HepG2 (cell line): Measurements from ENCODE around the gene EDC3. TPM values are rescaled to one million over a fixed set of nuclear protein-coding genes. Genes with fewer than 3 reads are reported as not detected.

Source experiments
- AGO1 ChIP-seq: fragments of 200-400 bp; formaldehyde crosslinking; IDR thresholded peaks from 2 replicates; pipeline ENCODE4 v1.6.1; 2017; ENCODE audit warnings: mild to moderate bottlenecking, low read depth, low read length, moderate library complexity; ENCODE audit not compliant: poor library complexity, severe bottlenecking
- ATM ChIP-seq: fragments of 450-650 bp; IDR thresholded peaks from 2 replicates; pipeline ENCODE4 v1.7.1; 2017; ENCODE audit warnings: mild to moderate bottlenecking, borderline replicate concordance
- GABPB1 ChIP-seq: IDR thresholded peaks from 2 replicates; pipeline ENCODE4 v1.6.1; 2016; ENCODE audit warnings: mild to moderate bottlenecking, missing genetic modification reagents, moderate library complexity, missing compliant biosample characterization
- MAZ ChIP-seq, 2 experiments: sonication (generic) in 1 of 2; formaldehyde crosslinking in 1 of 2; IDR thresholded peaks; 2 replicates each; pipeline versions ENCODE4 v1.5.0 to v1.6.1; 2012 to 2020; ENCODE audit warnings: low read depth in 2 of 2, mild to moderate bottlenecking in 2 of 2, borderline replicate concordance in 1 of 2, improper control_type of control experiment in 1 of 2, low read length in 1 of 2, missing genetic modification reagents in 1 of 2, moderate library complexity in 1 of 2
- MIER3 ChIP-seq: IDR thresholded peaks from 2 replicates; pipeline ENCODE4 v1.6.1; 2016; ENCODE audit warnings: missing compliant biosample characterization, borderline replicate concordance
- PPARG ChIP-seq: conservative IDR thresholded peaks from 2 replicates; pipeline ENCODE4 v1.6.1; 2016; ENCODE audit warnings: missing biosample characterization, missing genetic modification reagents
- RBAK ChIP-seq: sonication (generic); formaldehyde crosslinking; IDR thresholded peaks from 2 replicates; pipeline ENCODE4 v1.5.1; 2020; ENCODE audit warnings: mild to moderate bottlenecking, missing genetic modification reagents
- RBFOX2 ChIP-seq: fragments of 200-400 bp; formaldehyde crosslinking; IDR thresholded peaks from 2 replicates; pipeline ENCODE4 v1.6.1; 2017; ENCODE audit warnings: low read depth, mild to moderate bottlenecking, low read length
- RFX5 ChIP-seq: IDR thresholded peaks from 2 replicates; pipeline ENCODE4 v1.6.1; 2011; ENCODE audit warnings: low read depth, low read length, improper control_type of control experiment
- RXRB ChIP-seq: IDR thresholded peaks from 2 replicates; pipeline ENCODE4 v1.6.1; 2016; ENCODE audit warnings: borderline replicate concordance, missing genetic modification reagents, missing compliant biosample characterization
- SMYD3 ChIP-seq: sonication (generic); formaldehyde crosslinking; IDR thresholded peaks from 2 replicates; pipeline ENCODE4 v1.8.1; 2023; ENCODE audit warnings: mild to moderate bottlenecking, missing genetic modification reagents
- TBL1XR1 ChIP-seq: fragments of 150-350 bp; IDR thresholded peaks from 2 replicates; pipeline ENCODE4 v1.6.1; 2014; ENCODE audit warnings: borderline replicate concordance, low read length; ENCODE audit not compliant: partially characterized antibody
- TGIF2 ChIP-seq: IDR thresholded peaks from 2 replicates; pipeline ENCODE4 v1.6.1; 2016; ENCODE audit warnings: control low read depth, missing compliant biosample characterization
- ZBTB7B ChIP-seq: sonication (generic); formaldehyde crosslinking; IDR thresholded peaks from 2 replicates; pipeline ENCODE4 v1.4.0; 2020; ENCODE audit warnings: missing genetic modification reagents
- ZMYM4 ChIP-seq: sonication (generic); formaldehyde crosslinking; IDR thresholded peaks from 2 replicates; pipeline ENCODE4 v1.8.1; 2023; ENCODE audit warnings: mild to moderate bottlenecking, missing genetic modification reagents
- ZNF251 ChIP-seq: sonication (generic); formaldehyde crosslinking; IDR thresholded peaks from 2 replicates; pipeline ENCODE4 v1.9.0; 2021; ENCODE audit warnings: mild to moderate bottlenecking, missing genetic modification reagents
- ZNF333 ChIP-seq: sonication (generic); formaldehyde crosslinking; IDR thresholded peaks from 2 replicates; pipeline ENCODE4 v1.4.0; 2020; ENCODE audit warnings: mild to moderate bottlenecking, missing genetic modification reagents, borderline replicate concordance
- ZNF432 ChIP-seq: sonication (generic); formaldehyde crosslinking; IDR thresholded peaks from 2 replicates; pipeline ENCODE4 v1.5.0; 2020; ENCODE audit warnings: missing genetic modification reagents, mild to moderate bottlenecking, borderline replicate concordance
- ZNF562 ChIP-seq: sonication (generic); formaldehyde crosslinking; IDR thresholded peaks from 2 replicates; pipeline ENCODE4 v1.8.0; 2022; ENCODE audit warnings: missing genetic modification reagents, borderline replicate concordance
- ZNF768 ChIP-seq: sonication (generic); formaldehyde crosslinking; IDR thresholded peaks from 2 replicates; pipeline ENCODE4 v1.4.0; 2020; ENCODE audit warnings: missing genetic modification reagents
- ZSCAN12 ChIP-seq: sonication (generic); formaldehyde crosslinking; IDR thresholded peaks from 2 replicates; pipeline ENCODE4 v1.9.0; 2021; ENCODE audit warnings: mild to moderate bottlenecking, missing genetic modification reagents
- ZSCAN31 ChIP-seq: sonication (generic); formaldehyde crosslinking; IDR thresholded peaks from 2 replicates; pipeline ENCODE4 v1.5.0; 2020; ENCODE audit warnings: low read depth, mild to moderate bottlenecking, missing genetic modification reagents
- polyA plus RNA-seq, 8 experiments: library from polyadenylated mRNA; depleted of rRNA in 3 of 8; stranded (reverse) in 7 of 8; unstranded in 1 of 8; fragments of >200 nt; fragmentation: Illumina TruSeq in 4 of 8; extraction: Trizol in 4 of 8; gene quantifications; 2 replicates each; pipeline versions ENCODE4 v1.2.1 to v1.2.3, GENCODE V29; 2011 to 2016; ENCODE audit warnings: low read depth in 4 of 8, missing spikeins in 1 of 8, mixed read lengths in 1 of 8; ENCODE audit not compliant: insufficient read depth in 1 of 8
- total RNA-seq, 5 experiments: library from RNA; depleted of rRNA; stranded (reverse); fragments of >200 nt; fragmentation: Illumina TruSeq; extraction: Trizol; gene quantifications; 2 replicates each; pipeline ENCODE4 v1.2.3, GENCODE V29; 2016; ENCODE audit warnings: low read depth in 1 of 5
- TF ChIP-seq, protein P1 (sequence below): sonication (generic); formaldehyde crosslinking; IDR thresholded peaks from 2 replicates; pipeline ENCODE4 v1.8.0; 2022; ENCODE audit warnings: low read depth, missing genetic modification reagents
- TF ChIP-seq, protein P2 (sequence below): sonication (generic); formaldehyde crosslinking; IDR thresholded peaks from 2 replicates; pipeline ENCODE4 v1.5.1; 2020; ENCODE audit warnings: missing genetic modification reagents, mild to moderate bottlenecking, borderline replicate concordance
- TF ChIP-seq, protein P3 (sequence below), 2 experiments: sonication (generic) in 1 of 2; formaldehyde crosslinking in 1 of 2; IDR thresholded peaks; 2 replicates each; pipeline versions ENCODE4 v1.4.0 to v1.6.1; 2018 to 2020; ENCODE audit warnings: missing genetic modification reagents in 2 of 2, borderline replicate concordance in 1 of 2, low read depth in 1 of 2, mild to moderate bottlenecking in 1 of 2, missing biosample characterization in 1 of 2

The EDC3 gene
- total and polyA plus RNA-seq, 2 of the 13 experiments (the other 11 are each of a cell fraction or from before 2014, with no cell fraction given) = 17.4 to 32.0 TPM

DNA sequence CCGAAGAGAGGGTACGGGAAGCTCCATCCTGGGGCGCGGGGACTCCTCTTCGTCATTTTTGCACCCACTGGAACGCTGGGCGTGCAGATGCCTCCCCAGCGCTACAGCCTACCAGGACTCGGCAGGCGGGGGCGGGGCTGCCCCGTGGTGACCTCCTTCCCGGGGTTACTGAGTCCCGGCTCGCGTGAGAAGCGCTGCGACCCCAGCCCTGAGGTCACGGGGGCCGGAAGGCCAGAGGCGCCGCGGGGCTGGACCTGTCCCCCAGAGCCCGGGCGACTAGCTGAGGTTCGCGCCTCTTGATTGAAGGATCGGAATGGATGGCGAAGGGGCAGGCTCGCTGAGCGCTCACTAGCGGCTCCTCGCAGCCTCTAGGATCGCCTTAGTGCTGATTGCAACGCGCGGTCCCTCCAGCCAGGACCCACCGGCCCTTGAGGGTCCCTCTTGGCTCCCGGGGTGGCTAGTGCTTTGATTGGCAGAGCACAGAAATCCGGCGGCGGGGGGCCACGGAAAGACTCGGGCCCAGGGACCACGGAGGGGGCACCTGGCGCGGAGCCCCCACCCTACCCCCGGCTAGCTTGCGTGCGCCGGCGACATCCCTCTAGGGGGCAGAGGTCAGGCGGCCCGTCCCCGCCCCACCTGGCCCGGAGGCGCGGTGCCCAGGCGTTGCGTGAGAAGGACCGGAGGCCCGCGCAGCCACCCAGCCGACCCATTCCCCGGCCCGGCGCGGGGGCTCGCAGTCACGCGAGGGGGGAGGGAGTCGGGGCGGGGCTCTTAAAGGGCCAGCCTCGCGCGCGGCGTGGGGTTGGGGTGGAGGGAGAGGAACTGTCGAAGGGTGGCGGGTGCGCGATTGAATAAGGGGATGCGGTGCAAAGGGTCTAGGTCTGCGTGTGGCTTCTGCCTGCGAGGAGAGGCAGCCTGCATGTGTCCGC lies 30.3 kb upstream of the EDC3 start (continued):
- TF ChIP-seq AGO1 (no peak), ZNF768 (0 out of 2 replicates have a peak, but pooled peaks have one; percentile 10), PPARG (CRISPR knock-in tag) (peak; percentile 33), ZNF432 (CRISPR knock-in tag) (no peak), ATM (no peak), ZNF562 (CRISPR knock-in tag) (no peak), RFX5 (no peak), ZNF333 (CRISPR knock-in tag) (peak; percentile 61; the same call in 1 of the 2 replicates), ZMYM4 (CRISPR knock-in tag) (peak; percentile 58), SMYD3 (peak; percentile 20; the same call in 1 of the 2 replicates), ZNF251 (CRISPR knock-in tag) (no peak), ZSCAN31 (0 out of 2 replicates have a peak, but pooled peaks have one; percentile 56), TGIF2 (CRISPR knock-in tag) (no peak), TBL1XR1 (peak; percentile 30), RXRB (peak; percentile 95), RBAK (CRISPR knock-in tag) (no peak), GABPB1 (peak; percentile 89), ZBTB7B (CRISPR knock-in tag) (peak; percentile 77; the same call in 1 of the 2 replicates), ZSCAN12 (CRISPR knock-in tag) (no peak), MIER3 (CRISPR knock-in tag) (0 out of 2 replicates have a peak, but pooled peaks have one; percentile 14), MAZ (IDR thresholded peaks at IDR 0.05; ENCODE audit: borderline replicate concordance, low read depth, low read length) (0 out of 2 replicates have a peak, but pooled peaks have one; percentile 33), MAZ (CRISPR knock-in tag; IDR thresholded peaks at IDR 0.05; ENCODE audit: low read depth) (peak; percentile 41; the same call in 1 of the 2 replicates), RBFOX2 (peak; percentile 74)
- TF ChIP-seq, protein P1, sequence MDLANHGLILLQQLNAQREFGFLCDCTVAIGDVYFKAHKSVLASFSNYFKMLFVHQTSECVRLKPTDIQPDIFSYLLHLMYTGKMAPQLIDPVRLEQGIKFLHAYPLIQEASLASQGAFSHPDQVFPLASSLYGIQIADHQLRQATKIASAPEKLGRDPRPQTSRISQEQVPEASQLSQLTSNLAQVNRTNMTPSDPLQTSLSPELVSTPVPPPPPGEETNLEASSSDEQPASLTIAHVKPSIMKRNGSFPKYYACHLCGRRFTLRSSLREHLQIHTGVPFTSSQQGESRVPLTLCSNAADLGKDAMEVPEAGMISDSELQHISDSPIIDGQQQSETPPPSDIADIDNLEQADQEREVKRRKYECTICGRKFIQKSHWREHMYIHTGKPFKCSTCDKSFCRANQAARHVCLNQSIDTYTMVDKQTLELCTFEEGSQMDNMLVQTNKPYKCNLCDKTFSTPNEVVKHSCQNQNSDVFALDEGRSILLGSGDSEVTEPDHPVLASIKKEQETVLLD (CRISPR knock-in tag) = 0 out of 2 replicates have a peak, but pooled peaks have one; percentile 20
- TF ChIP-seq, protein P2, sequence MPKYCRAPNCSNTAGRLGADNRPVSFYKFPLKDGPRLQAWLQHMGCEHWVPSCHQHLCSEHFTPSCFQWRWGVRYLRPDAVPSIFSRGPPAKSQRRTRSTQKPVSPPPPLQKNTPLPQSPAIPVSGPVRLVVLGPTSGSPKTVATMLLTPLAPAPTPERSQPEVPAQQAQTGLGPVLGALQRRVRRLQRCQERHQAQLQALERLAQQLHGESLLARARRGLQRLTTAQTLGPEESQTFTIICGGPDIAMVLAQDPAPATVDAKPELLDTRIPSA (CRISPR knock-in tag) = no peak
- TF ChIP-seq, protein P3, sequence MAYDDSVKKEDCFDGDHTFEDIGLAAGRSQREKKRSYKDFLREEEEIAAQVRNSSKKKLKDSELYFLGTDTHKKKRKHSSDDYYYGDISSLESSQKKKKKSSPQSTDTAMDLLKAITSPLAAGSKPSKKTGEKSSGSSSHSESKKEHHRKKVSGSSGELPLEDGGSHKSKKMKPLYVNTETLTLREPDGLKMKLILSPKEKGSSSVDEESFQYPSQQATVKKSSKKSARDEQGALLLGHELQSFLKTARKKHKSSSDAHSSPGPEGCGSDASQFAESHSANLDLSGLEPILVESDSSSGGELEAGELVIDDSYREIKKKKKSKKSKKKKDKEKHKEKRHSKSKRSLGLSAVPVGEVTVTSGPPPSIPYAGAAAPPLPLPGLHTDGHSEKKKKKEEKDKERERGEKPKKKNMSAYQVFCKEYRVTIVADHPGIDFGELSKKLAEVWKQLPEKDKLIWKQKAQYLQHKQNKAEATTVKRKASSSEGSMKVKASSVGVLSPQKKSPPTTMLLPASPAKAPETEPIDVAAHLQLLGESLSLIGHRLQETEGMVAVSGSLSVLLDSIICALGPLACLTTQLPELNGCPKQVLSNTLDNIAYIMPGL (CRISPR knock-in tag; IDR thresholded peaks at IDR 0.05; ENCODE audit: borderline replicate concordance in 1 of 2, low read depth in 1 of 2) = peak in 1 of 2 experiments; percentile 40; a peak in 1 of 4 replicates
